Measurements from ENCODE around the gene WDR53.
"Not testable (repeated sequence)": the region's sequence is repeated elsewhere in the genome, so short reads cannot be mapped to it uniquely, and the experiment has no call there.

Gene WDR53
- total RNA-seq = 9.3 to 20.7 (median 12.6) reads per million in 9 experiments

DNA sequence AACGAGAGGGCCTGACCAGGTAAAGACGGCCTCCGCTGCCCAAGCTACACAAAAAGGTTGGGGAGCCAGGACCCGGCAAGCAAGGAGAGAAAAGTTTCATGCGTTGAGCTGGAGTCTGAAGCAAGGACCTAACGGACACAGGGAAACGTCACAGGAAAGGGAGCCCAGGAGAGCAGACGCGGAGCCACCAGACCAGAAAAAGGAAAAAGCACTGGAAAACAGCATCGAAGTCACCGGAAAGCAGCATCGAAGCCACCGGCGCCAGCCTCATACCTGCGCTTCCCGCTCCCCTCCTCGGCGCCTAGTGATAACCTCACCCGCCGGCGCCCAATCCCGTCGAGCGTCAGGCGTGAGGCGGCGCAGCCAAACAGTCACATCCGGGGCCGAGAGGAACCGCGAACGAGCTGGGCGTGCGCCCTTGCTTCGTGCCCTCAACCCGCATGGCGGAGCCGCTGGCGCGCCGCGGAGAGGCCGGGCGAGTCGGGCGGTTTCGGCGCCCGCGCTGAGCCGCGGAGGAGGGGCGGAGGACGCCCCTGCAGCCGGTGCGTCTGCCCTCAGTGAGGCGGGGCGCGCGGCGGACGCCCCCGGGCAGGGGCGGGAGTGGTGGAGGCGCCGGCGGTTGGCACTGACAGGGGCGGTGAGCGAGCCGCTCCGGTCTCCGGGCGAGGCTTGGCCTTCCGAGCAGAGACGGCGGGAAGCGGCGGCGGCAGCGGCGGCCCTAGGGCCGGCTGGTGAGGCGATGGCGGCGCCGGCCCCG, at the start of gene WDR53, which contains the start of gene FBXO45:
TSS of gene WDR53 (minus strand) at position 309 of the 757 bp plus-strand sequence. CDS start 7,079 bp downstream, outside the sequence.
TSS of gene FBXO45 (plus strand) at position 415 of the 757 bp plus-strand sequence. CDS start at position 740, 325 bp downstream.
- Mint-ChIP-seq H3K27me3 (no peaks in the 10 kb centered on the region), H3K4me1 (ENCODE audit: low read depth in 2 of 2) (peaks cover 20 to 28% of the 10 kb centered on the region in 2 donors), H3K9me3 (no peaks in the 10 kb centered on the region), H3K36me3 (ENCODE audit: insufficient read depth) (peaks cover 13% of the 10 kb centered on the region), H3K4me3 (peak within 1 kb of the TSS; percentile 86 to 94), H3K27ac (peak within 1 kb of the TSS; percentile 95 to 99)
- ATAC-seq (replicated peaks) (peak; percentile 89), DNase-seq (peak; percentile 93 to 96 (median 94))

DNA sequence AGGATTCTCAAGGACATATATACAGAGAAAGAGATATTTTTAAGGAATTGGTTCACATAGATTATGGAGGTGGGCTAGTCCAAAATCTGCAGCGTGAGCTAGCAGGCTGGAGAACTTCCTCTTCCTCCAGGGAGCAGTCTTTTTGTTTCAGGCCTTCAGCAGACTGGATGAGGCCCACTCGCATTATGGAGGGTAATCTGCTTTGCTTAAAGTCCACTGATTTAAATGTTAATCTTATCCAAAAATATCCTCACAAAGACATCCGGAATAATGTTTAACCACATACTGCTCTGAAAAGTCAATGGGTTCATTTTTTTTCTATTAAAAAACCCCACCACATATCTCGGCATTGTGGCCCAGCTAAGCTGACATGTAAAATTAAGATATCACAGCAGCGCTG, 48.9 kb upstream of the WDR53 start:
- H3K4me3 Mint-ChIP-seq = no peak overlapping the region
- H3K9me3 Mint-ChIP-seq = no peaks in the 10 kb centered on the region
- no peak overlapping the region for H3K27ac Mint-ChIP-seq
- peaks cover 7 to 11% of the 10 kb centered on the region in 2 donors for H3K4me1 Mint-ChIP-seq (ENCODE audit: low read depth in 2 of 2)
- DNase-seq (no peak), ATAC-seq (replicated peaks) (no peak)
- H3K27me3 Mint-ChIP-seq = no peaks in the 10 kb centered on the region
- peaks cover 5% of the 10 kb centered on the region for H3K36me3 Mint-ChIP-seq (ENCODE audit: insufficient read depth)

DNA sequence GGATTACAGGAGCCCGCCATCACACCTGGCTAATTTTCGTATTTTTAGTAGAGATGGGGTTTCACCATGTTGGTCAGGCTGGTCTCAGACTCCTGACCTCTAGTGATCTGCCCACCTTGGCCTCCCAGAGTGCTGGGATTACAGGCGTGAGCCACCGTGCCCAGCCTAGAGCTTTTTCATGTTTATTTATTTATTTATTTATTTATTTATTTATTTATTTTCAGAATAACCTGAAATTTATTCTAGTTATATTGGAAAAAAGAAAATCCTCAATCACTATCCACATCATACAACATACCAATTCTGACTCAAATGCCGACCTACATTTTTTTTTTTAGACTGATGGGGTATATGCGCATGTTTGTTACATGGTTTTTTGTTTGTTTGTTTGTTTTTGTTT, 46.9 kb upstream of the WDR53 start:
- H3K9me3 Mint-ChIP-seq; ATAC-seq (replicated peaks); H3K36me3 Mint-ChIP-seq (ENCODE audit: insufficient read depth): not testable (repeated sequence)

DNA sequence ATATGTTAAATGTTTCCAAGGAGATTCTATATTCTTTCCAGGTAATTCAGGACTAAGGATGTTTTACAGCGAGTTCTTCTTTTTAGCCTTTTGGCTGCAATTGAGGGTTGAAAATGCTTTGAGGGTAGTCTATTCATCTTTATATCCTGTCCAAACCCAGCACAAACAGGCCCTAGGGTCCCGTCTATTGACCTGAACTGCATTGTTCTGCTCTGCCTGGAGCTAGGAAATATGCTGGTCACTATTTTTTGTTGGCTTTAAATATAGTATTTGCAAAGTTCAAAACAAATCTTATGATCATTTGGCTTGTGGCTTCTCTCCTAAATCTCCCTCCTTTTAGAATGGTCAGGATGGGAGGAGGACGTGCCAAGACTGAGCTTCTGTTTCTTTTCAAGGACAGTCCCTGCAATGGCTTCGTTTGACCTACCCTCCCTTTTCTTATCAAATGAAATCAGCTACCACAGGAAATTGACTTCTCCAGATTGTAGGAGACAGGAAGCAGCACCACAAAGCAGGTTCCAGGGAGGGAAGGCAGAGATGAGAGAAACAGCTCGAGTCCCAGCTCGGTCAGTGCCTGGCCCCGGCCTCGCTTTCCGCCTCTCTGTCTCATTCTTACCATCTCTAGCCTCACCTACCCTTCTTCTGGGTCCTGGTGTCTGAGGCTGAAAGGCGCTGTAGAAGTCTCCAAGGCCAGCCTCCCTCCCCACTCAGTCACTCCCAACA, 43.6 kb upstream of the WDR53 start:
- H3K27me3 Mint-ChIP-seq = no peaks in the 10 kb centered on the region
- DNase-seq (no peak), ATAC-seq (replicated peaks) (no peak)
- H3K27ac Mint-ChIP-seq = peak overlapping the region in 1 of 2 donors; percentile 84
- H3K4me1 Mint-ChIP-seq (ENCODE audit: low read depth in 2 of 2) = peaks cover 22 to 29% of the 10 kb centered on the region in 2 donors
- peaks cover 4% of the 10 kb centered on the region for H3K36me3 Mint-ChIP-seq (ENCODE audit: insufficient read depth)
- H3K4me3 Mint-ChIP-seq = peak overlapping the region; percentile 54 to 57
- H3K9me3 Mint-ChIP-seq = no peaks in the 10 kb centered on the region

More for the DNA sequence above, 46.9 kb upstream of the WDR53 start:
- H3K27me3 Mint-ChIP-seq, H3K4me3 Mint-ChIP-seq, H3K27ac Mint-ChIP-seq, DNase-seq: not testable (repeated sequence)
- peaks cover 15 to 23% of the 10 kb centered on the region in 2 donors for H3K4me1 Mint-ChIP-seq (ENCODE audit: low read depth in 2 of 2)

DNA sequence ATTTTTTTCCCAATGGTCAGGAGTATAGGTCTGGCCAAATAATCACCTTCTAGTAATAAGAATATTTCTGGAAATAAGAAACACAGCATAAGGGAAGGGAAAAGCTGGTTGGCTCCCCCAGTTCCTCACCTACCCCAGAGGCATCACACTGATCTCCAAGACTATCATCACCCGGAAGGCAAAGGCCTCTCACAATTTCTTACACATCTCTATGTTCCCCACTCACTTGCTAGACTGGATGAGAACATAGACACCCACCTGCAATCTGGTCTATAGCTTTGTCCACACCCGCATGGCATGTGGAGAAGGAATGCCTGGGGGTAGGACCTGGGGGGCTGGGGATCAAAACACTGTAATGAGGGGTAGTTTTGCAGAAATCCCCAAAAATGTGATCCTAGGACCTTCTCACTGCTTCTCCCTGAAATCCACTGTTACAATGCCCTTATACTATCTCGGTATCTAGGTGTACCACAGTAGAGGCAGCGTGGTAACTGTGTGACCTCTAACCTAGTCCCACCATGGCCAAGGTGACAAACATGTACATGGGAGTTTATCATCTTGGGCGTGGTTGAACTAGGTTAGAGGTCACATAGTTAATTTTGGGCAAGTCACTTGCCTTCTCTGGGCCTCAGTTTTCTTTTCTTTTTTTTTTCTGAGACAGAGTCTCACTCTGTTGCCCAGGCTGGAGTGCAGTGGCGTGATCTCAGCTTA, 41.6 kb upstream of the WDR53 start:
- H3K36me3 Mint-ChIP-seq (ENCODE audit: insufficient read depth) = peaks cover 4% of the 10 kb centered on the region
- H3K27ac Mint-ChIP-seq = peak overlapping the region; percentile 78 to 88
- ATAC-seq (replicated peaks) (peak; percentile 61), DNase-seq (no peak)
- H3K27me3 Mint-ChIP-seq = no peaks in the 10 kb centered on the region
- peaks cover 22 to 29% of the 10 kb centered on the region in 2 donors for H3K4me1 Mint-ChIP-seq (ENCODE audit: low read depth in 2 of 2)
- no peaks in the 10 kb centered on the region for H3K9me3 Mint-ChIP-seq
- H3K4me3 Mint-ChIP-seq = peak overlapping the region; percentile 62

DNA sequence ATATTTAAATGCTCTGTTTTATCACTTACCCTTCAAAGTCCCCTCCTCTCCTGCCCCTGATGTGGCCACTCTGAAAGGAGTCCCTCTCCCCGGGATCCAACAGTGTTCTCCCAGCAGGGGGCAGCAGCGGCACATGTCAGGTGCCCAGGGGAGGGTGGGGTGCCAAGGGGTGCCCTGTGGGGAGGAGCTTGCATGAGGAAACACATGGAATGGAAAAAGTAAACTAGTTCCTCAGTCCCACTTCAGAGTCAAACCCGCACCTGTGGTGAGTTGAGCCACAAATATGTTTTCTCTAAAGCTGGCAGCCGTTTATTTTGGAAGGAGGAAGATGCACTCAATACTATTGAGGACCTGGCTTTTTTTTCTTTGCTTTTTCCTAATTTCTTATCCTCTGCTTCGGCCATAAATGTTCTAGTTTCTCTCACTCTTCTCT, 41.0 kb upstream of the WDR53 start:
- Mint-ChIP-seq H3K36me3 (ENCODE audit: insufficient read depth) (peaks cover 4% of the 10 kb centered on the region), H3K27me3 (peaks cover 0 to 6% of the 10 kb centered on the region in 2 donors), H3K4me1 (ENCODE audit: low read depth in 2 of 2) (peaks cover 22 to 29% of the 10 kb centered on the region in 2 donors), H3K4me3 (peak overlapping the region; percentile 62), H3K27ac (peak overlapping the region; percentile 78 to 88), H3K9me3 (no peaks in the 10 kb centered on the region)
- peak; percentile 92 to 94 (median 93) for DNase-seq
- ATAC-seq (replicated peaks) = peak; percentile 93

DNA sequence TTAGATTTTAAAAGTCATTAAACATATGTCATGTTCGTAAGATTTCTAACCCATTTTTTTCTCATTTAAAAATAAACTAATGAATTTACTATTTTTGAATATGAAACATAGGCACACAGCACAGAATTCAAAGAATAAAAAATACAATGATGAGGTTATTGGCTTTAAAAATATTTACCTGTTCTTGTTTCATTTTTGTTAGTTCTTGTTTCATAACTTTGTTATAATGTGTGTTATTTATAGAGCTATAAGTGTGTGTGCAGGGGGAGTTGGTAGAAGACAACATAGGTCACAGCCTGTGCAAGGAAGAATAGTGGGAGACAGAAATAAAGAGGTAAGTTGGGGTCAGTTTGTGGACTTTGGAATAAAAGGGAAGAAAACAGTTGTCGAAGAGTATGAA, 40.3 kb upstream of the WDR53 start:
- H3K4me1 Mint-ChIP-seq (ENCODE audit: low read depth in 2 of 2) = peaks cover 22 to 29% of the 10 kb centered on the region in 2 donors
- DNase-seq (no peak), ATAC-seq (replicated peaks) (no peak)
- no peaks in the 10 kb centered on the region for H3K9me3 Mint-ChIP-seq
- no peak overlapping the region for H3K27ac Mint-ChIP-seq
- peaks cover 2 to 11% of the 10 kb centered on the region in 2 donors for H3K27me3 Mint-ChIP-seq
- H3K36me3 Mint-ChIP-seq (ENCODE audit: insufficient read depth) = peaks cover 4% of the 10 kb centered on the region
- H3K4me3 Mint-ChIP-seq = no peak overlapping the region

DNA sequence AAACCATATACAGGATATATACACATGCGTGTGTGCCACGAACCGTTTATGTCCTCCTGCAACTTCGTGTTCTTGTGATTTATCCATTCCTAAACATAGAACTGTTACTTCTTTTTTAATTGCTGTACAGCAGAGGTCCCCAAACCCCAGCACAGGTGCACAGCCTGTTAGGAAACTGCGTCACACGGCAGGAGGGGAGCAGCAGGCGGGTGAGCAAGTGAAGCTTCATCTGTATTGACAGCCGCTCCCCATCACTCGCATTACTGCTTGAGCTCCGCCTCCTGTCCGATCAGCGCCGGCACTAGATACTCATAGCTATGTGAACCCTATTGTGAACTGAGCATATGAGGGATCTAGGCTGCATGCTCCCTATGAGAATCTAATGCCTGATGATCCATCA, 36.2 kb upstream of the WDR53 start:
- no peak overlapping the region for H3K27ac Mint-ChIP-seq
- DNase-seq = no peak

DNA sequence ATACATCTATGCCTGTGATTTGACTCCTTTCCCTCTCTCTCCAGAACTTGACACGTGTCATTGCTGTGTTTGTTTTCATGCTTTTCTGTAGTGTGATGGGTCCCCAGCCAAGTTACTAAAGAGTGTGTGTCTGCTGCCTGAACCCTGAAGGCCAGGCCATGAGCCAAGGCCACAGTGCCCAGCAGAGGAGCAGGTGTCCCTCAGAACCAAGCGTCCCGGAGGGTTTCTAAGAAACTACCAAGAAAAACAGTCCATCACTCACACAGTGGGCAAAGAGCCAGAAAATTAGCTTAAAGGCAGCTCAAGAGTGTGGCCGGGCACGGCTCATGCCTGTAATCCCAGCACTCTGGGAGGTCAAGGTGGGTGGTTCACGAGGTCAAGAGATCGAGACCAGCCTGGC, 35.3 kb upstream of the WDR53 start:
- Mint-ChIP-seq H3K27ac (no peak overlapping the region), H3K36me3 (ENCODE audit: insufficient read depth) (no peaks in the 10 kb centered on the region), H3K4me3 (no peak overlapping the region), H3K4me1 (ENCODE audit: low read depth in 2 of 2) (no peaks in the 10 kb centered on the region), H3K27me3 (peaks cover 4 to 15% of the 10 kb centered on the region in 2 donors), H3K9me3 (no peaks in the 10 kb centered on the region)
- ATAC-seq (replicated peaks) (no peak), DNase-seq (no peak)

More for the DNA sequence above, 36.2 kb upstream of the WDR53 start:
- Mint-ChIP-seq H3K4me1 (ENCODE audit: low read depth in 2 of 2) (peaks cover 4 to 5% of the 10 kb centered on the region in 2 donors), H3K4me3 (no peak overlapping the region), H3K36me3 (ENCODE audit: insufficient read depth) (no peaks in the 10 kb centered on the region), H3K9me3 (no peaks in the 10 kb centered on the region), H3K27me3 (peaks cover 4 to 15% of the 10 kb centered on the region in 2 donors)
- ATAC-seq (replicated peaks) = peak; percentile 25

DNA sequence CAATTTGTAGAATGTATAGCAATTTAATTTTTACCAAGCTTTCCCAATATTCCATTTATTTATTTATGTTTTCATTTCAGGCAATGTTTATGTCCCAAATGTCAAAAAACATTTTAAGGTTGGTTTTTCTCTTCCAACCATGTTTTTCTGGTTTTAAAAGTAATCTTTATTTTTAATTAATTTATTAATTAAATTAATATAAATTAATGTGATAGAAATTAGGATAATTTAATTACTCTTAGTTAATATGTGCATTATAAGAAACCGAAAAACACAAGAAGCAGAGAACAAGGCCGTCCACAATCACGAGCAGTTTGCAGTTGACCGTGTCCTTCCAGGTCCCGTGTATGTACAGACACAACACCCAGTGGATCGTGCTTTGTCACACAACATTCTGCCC, 34.3 kb upstream of the WDR53 start:
- DNase-seq (no peak), ATAC-seq (replicated peaks) (no peak)
- Mint-ChIP-seq H3K9me3 (no peaks in the 10 kb centered on the region), H3K4me3 (no peak overlapping the region), H3K27me3 (peaks cover 4 to 15% of the 10 kb centered on the region in 2 donors), H3K27ac (no peak overlapping the region), H3K36me3 (ENCODE audit: insufficient read depth) (no peaks in the 10 kb centered on the region), H3K4me1 (ENCODE audit: low read depth in 2 of 2) (peaks cover 0 to 9% of the 10 kb centered on the region in 2 donors)

DNA sequence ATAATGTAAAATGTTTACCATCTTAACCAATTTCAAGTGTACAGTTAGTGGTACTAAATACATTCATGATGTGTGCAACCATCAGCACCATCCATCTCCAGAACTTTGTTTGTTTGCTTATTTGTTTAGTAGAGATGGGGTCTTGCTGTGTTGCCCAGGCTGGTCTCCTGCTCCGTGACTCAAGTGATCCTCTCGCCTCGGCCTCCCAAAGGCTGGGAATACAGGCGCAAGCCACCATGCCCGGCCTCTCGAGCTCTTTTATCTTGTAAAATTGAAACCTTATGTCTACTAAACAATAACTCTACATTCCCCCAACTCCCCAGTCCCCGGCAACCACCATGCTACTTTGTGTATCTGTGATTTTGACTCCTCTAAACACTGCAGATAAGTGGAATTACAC, 32.0 kb upstream of the WDR53 start:
- Mint-ChIP-seq H3K4me1 (ENCODE audit: low read depth in 2 of 2) (peaks cover 0 to 9% of the 10 kb centered on the region in 2 donors), H3K27ac (no peak overlapping the region), H3K9me3 (no peaks in the 10 kb centered on the region), H3K27me3 (peaks cover 4 to 15% of the 10 kb centered on the region in 2 donors), H3K36me3 (ENCODE audit: insufficient read depth) (no peaks in the 10 kb centered on the region), H3K4me3 (no peak overlapping the region)
- ATAC-seq (replicated peaks) (no peak), DNase-seq (no peak)

DNA sequence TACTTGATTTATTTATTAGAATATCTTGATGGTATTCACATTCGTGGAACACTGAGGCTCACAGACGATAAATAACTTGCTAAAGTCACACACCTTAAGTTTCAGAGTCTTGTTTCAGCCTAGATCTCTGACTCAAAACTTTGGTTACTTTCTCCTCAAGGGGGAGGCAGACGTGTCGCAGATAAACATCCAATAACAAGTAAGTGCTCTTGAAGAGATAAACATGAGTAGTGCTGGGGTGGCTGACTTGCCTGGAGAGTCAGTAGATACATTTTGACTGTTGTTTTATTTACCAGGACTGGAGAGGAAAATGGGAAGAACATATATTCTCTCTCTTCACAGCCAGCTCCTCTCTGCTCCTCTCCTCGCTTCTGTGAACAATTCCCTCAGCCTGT, 31.4 kb upstream of the WDR53 start:
- ATAC-seq (replicated peaks) (no peak), DNase-seq (no peak)
- peaks cover 0 to 9% of the 10 kb centered on the region in 2 donors for H3K4me1 Mint-ChIP-seq (ENCODE audit: low read depth in 2 of 2)
- no peak overlapping the region for H3K27ac Mint-ChIP-seq
- no peak overlapping the region for H3K4me3 Mint-ChIP-seq
- H3K27me3 Mint-ChIP-seq = peaks cover 4 to 13% of the 10 kb centered on the region in 2 donors
- no peaks in the 10 kb centered on the region for H3K9me3 Mint-ChIP-seq
- no peaks in the 10 kb centered on the region for H3K36me3 Mint-ChIP-seq (ENCODE audit: insufficient read depth)
